GM20000 (cell line): ENCODE results near the gene ATP6V1F.

ENCODE experiments used
- DNase-seq: peaks from one replicate; pipeline ENCODE4 v3.0.0; 2012; ENCODE audit warnings: low spot score
- TF ChIP-seq, protein P1 (sequence below): IDR thresholded peaks from 2 replicates; pipeline ENCODE4 v1.5.1; 2012; ENCODE audit warnings: mild to moderate bottlenecking, control low read depth; ENCODE audit errors: extremely low read depth, missing control alignments

ATP6V1F gene

DNA sequence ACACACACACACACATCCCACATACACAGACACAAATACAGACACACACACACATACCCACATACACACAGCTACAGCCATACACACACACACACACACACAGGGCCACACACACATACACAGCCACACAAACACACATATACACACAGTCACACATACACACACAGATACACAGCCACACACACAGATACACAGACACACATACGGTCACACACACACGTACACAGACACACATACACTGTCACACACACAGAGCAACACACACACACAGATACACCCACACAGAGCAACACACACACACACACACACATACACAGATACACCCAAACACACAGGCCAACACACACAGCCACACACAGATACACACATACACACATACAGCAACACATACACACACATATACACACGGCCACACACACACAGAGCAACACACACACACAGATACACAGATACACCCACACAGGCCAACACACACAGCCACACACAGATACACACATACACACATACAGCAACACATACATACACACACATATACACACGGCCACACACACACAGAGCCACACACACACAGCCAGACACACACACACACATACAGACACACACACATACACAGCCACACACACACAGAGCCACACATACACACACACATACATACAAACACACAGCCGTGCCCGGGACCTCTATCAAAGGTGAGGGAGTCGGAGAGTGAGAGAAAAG lies 25.5 kb downstream of the ATP6V1F start:
- TF ChIP-seq, protein P1, sequence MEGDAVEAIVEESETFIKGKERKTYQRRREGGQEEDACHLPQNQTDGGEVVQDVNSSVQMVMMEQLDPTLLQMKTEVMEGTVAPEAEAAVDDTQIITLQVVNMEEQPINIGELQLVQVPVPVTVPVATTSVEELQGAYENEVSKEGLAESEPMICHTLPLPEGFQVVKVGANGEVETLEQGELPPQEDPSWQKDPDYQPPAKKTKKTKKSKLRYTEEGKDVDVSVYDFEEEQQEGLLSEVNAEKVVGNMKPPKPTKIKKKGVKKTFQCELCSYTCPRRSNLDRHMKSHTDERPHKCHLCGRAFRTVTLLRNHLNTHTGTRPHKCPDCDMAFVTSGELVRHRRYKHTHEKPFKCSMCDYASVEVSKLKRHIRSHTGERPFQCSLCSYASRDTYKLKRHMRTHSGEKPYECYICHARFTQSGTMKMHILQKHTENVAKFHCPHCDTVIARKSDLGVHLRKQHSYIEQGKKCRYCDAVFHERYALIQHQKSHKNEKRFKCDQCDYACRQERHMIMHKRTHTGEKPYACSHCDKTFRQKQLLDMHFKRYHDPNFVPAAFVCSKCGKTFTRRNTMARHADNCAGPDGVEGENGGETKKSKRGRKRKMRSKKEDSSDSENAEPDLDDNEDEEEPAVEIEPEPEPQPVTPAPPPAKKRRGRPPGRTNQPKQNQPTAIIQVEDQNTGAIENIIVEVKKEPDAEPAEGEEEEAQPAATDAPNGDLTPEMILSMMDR: no peak
- no peak for DNase-seq

DNA sequence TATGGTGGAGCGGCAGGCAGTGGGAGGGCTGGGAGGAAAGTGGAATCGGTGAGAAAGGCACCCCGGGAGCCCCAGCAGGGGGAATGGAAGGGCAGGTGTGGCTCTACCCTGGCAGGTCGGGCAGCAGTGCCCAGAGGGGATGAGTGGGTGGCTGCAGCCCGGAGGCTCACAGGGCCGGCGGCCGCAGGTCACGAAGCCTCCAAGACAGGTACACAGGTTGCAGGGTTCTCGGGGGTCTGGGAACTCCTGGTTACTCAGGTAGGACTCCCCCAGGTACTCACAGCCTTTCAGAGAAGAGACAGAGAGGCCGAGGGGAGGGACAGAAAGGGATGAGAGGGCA lies 26.1 kb downstream of the ATP6V1F start:
- TF ChIP-seq, protein P1: no peak
- DNase-seq: no peak

DNA sequence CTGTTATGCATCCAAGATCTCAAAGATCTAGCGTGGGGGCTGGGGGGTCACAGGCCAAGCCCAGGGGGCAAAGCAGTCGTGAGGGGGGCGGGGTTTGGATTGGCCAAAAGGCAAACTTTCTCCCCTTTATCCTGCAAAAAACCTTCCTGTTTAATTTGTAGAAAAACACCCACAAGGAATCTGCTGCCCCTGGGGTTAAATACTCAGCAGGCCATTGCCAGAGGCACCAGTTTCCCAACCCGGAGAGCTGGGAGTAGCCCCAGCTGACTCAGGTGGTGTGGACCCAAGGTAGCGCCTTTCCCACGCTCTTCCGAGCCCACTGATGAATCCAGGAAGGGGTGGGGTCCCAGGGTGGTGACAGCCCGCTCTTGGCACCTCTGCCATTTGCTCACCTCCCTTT lies 26.5 kb downstream of the ATP6V1F start:
- no peak for DNase-seq
- TF ChIP-seq, protein P1: no peak

GRCh38 chr7:128890306-128891109 lies 27.9 kb downstream of the ATP6V1F start:
- TF ChIP-seq, protein P1: no peak
- no peak for DNase-seq

GRCh38 chr7:128891110-128891941 lies 28.7 kb downstream of the ATP6V1F start:
- DNase-seq: no peak
- TF ChIP-seq, protein P1: no peak

- TF ChIP-seq, protein P1: no peak
- no peak for DNase-seq
These were observed 29.2 kb downstream of the ATP6V1F start for GRCh38 chr7:128891942-128892269.

- no peak for DNase-seq
- TF ChIP-seq, protein P1: no peak
These were observed 30.0 kb downstream of the ATP6V1F start for GRCh38 chr7:128892521-128893250.
